SKM-1 (cell line): ENCODE data around the gene PI4K2A.

Experiments used
- DNase-seq: peaks from one replicate; lab custom pipeline; 2025; ENCODE audit not compliant: unreplicated experiment; lab: John Stamatoyannopoulos, UW

Gene PI4K2A

GRCh38 chr10:97640174-97640867 lies at the start of gene PI4K2A:
Gene PI4K2A, plus strand, starts transcription at chr10:97640671. Its CDS starts 72 bp downstream, at chr10:97640743.
- DNase-seq, result peak; percentile 98

DNA sequence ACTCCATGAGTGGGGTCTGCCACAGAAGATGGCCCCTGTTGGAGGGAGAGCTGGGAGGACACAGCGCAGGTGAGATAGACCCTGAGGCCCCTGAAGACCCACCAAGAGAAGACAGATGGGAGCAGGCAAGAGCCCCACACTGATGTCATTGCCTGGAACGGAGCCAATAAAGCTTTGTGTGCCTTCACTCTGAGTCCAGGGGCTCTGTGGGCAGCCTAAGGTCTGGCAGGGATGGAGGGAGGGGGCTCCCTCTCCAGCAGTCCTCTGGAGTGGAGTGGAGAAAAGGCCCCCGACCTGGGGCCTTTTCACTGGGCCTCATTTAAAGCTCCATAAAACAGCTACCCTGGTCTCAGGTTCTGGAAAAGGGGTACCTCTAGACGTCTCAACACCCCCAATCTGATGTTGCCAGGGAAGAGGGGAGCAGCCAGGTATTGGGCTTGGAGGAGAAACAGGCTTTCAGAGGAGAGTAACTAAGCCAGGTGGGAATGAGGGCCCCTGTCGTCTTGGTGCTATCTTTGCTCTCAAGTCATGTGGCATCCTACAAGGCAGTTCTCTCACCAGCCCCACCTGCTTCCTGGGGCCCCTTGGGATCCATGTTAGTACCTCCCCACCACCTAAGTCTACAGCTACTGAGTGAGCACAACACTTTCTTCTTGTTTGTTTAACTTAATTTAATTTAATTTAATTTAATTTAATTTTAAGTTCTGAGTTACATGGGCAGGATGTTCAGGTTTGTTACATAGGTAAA lies 49.5 kb upstream of the PI4K2A start:
- no peak for DNase-seq

GRCh38 chr10:97593421-97593820 lies 47.0 kb upstream of the PI4K2A start:
- no peak for DNase-seq

DNA sequence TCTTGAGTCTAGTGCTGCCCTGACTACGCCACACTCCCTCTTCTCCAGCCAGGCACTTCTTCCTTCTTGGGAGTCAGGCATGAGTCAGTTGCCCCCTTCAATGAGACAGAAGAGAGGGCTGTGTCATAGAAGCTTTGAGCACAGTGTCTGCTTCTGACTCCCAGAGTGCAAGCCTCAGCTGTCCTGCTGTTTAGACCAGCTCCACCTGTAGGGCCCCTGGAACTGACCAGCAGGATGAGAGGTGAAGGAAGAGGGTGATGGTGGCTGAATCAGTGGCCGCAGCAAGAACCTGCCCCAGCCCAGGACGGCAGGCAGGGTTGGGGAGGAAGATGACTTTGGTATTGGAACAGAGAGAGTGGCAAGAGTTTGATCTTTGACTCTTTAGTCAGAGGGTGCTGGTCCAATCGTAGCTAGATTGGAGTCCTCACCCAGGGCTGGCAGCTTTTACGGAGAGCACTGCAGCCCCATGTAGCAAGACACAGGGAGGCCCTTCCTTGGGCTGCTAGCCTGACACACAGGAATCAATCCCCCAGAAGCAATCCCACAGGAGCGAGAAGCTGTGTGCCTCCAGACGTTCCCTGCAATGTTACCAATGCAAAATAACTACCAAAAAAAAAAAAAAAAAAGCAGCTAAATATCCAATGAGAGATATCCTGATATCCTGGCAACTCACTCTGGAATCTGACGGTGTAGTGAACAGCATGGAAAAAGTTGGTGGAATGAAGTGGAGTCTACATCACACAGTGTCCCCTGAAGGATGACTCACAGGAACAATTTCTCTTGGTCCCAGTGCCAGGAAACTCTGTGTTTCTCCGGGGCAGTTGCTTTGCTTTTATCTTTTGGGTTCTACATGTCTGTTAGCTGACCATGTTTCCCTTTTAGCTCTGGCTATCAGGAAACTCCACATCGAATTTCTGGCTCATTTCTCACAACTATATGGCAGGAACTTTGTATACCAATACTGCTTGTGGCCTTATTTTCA lies 44.1 kb upstream of the PI4K2A start:
- DNase-seq, result no peak

DNA sequence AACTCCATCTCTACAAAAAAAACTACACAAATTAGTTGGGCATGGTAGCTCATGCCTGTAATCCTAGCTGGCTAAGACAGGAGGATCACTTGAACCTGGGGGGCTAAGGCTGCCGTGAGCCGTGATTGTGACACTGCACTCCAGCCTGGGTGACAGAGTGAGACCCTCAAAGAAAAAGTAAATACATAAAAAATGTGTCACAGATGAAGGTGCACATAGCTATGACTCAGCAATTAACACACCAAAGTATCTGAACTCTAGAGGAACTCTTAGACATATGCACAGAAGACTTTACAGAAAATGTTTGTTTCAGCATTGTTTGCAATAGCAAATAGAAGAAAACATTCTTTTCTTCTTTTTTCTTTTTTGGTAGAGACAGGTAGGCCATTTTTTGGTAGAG lies 42.7 kb upstream of the PI4K2A start:
- no peak for DNase-seq

GRCh38 chr10:97598407-97599271 lies 41.8 kb upstream of the PI4K2A start:
- no peak for DNase-seq

GRCh38 chr10:97599272-97599619 lies 41.2 kb upstream of the PI4K2A start:
- no peak for DNase-seq

DNA sequence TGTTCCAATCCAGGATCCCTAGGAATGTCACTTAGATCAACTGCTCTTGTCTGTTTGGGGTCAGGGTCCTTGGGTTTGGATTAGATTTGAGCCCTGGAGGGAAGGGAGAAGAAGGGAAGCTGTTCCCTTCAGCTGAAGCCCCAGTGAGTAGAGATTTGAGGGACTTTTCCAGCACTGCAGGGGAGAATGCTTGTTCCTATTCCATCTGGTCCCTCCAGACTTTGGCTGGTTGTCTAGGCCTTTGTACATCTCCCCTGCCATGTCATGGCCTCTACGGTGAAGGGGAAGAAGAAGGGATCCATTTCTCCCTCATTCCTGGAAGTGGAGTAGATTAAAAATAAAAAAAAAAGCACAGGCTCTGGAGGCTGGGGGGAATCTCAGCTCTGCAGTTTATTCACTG lies 39.9 kb upstream of the PI4K2A start:
- no peak for DNase-seq

- no peak for DNase-seq
These were observed 38.9 kb upstream of the PI4K2A start for GRCh38 chr10:97601268-97602215.

DNA sequence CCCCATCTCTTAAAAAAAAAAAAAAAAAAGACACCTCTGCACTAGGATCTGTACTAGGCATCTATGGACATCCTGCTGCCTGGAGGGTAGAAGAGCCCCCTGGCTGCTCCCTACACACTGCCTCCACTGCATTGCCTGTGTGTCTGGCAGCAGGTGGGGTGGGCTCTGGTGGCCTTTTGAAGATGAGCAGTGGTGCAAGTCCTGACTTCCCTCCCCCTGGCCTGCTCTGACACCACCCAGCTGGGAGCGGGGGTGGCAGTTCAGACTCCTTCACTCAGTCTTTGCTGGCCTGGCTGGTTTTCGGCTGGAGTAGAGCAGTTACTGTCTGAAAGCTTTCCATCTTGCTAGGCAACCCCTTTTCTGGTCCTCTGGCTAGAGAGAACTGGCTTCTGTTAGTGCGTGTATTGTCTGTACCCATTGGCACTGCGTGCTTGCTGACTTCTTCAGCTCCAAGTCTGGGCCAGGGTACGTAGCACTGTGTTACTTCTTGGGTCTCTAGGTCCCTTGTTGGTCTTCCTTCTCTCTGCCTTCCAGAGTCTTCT lies 33.3 kb upstream of the PI4K2A start:
- DNase-seq, result no peak

DNA sequence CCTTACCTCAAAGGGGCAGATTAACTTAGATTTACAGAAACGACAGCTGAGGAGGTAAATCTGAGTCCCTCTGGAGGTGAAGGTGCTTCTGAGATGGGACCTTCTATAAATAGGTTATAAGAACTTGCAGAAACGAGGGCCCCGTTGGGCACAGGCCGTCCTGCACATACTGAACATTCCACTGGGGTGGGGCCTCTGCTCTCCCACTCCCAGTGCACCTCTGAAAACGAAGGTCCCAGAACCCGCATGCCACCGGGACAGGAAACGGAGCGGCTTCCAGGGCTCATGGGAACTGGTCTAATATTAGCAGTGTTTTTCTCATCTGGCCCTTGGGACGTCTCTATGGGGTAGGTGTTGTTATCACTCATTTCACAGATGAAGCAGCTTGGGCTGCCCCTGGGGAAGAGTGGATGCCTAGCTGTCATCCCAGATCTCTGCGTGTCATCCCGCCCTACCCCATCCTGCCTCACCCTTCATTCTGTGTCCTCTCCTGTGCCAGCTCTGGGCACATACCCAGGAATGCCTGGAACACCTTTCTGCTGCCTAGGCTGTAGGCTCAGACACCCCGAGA lies 31.4 kb upstream of the PI4K2A start:
- DNase-seq, result no peak

DNA sequence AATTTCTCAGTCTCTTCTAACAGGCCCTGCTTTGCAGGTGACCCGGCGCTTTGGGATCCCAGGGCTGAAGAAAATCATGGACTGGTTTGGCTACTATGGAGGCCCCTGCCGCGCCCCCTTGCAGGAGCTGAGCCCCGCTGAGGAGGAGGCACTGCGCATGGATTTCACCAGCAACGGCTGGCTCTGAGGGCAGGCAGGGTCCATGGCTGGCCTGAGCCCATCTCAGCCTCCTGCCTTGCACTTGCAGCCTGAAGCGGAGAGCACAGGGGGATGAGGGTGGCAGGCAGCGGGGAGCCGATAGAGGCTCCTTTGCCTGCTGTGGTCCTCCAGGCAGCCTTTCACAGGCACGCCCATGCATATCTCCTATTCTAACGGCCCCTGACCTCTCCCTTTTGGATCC lies 29.0 kb upstream of the PI4K2A start:
- DNase-seq, result no peak

- no peak for DNase-seq
These were observed 28.1 kb upstream of the PI4K2A start for GRCh38 chr10:97612386-97612785.

GRCh38 chr10:97618285-97618684 lies 22.2 kb upstream of the PI4K2A start:
- no peak for DNase-seq

- no peak for DNase-seq
These were observed 21.7 kb upstream of the PI4K2A start for GRCh38 chr10:97618733-97619132.

DNA sequence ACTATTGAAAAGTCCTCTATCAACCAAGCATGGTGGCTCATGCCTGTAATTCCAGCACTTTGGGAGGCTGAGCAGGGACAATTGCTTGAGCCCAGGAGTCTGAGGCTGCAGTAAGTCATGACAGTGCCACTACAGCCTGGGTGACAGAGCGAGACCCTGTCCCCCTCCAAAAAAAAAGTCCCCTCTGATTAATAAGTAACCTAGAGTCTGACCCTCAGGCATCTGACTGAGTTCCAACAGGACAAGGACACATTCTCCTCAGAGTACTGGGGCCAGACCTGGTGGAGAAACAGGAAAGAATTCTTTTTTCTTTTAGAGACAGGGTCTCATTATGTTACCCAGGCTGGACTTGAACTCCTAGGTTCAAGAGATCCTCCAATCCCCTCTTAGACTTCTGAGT lies 17.2 kb upstream of the PI4K2A start:
- DNase-seq, result no peak

DNA sequence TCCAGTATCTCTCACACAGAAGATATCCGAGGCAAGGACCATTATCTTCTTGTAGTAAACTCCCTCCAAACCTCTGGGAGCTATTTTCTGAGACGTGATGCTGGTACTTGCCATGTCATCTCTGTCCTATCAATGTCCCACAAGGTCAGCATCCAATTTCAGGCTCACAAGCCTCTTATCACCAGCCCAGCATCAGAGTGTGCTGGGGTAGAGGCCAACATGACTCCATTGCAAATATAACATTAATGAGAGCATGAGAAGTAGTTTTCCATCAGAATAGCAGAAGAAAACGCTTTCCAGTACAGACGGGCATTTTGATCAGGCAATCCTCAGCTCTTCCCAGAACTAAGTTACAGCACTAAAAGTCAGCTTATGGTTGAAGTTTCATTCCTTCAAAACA lies 12.7 kb upstream of the PI4K2A start:
- no peak for DNase-seq

DNA sequence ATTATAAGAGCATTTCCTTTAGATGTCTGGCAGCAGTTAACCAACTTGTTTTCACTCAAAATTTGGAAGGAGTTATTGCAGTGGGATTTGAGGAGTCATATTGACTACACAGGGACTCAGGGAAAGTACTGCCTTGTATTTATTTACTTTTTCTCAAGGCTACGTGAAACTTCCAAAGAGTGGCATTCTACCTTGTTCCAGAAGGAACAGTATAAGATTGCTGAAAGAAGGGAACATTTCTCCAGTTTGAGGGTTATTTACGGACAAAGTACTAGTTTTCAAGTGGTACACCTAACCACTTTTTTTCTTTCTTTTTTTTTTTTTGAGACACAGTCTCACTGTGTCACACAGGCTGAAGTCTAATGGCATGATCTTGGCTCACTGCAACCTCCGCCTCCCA lies 12.2 kb upstream of the PI4K2A start:
- no peak for DNase-seq

- no peak for DNase-seq
These were observed 11.2 kb upstream of the PI4K2A start for GRCh38 chr10:97629289-97629688.
